Astrocyte (in vitro differentiated cells and primary cell): ENCODE measurements around the gene AFF2. TPM values are rescaled to one million over a fixed set of nuclear protein-coding genes. Genes with fewer than 3 reads are reported as not detected.
A peak's percentile ranks its signal among the peaks of the same experiment; 100 is the strongest.

Source experiments
- DNase-seq: peaks from one replicate; pipeline ENCODE4 v3.0.0-alpha.2; 2010; ENCODE audit warnings: low read depth
- FAIRE-seq: peaks from 2 replicates; lab custom pipeline; 2011; peaks lifted over from hg19 to GRCh38; lab: Jason Lieb, UNC
- H2AFZ ChIP-seq: 2 replicates; pipeline ENCODE4 v1.6.0; 2012; ENCODE audit warnings: low read depth, low read length, inconsistent platforms
- H3K27ac ChIP-seq: 2 replicates; pipeline ENCODE4 v1.5.1; 2011; ENCODE audit warnings: low read depth, low read length, inconsistent platforms
- H3K27me3 ChIP-seq: 2 replicates; pipeline ENCODE4 v1.6.0; 2011; ENCODE audit warnings: low read length, inconsistent platforms; ENCODE audit not compliant: insufficient read depth
- H3K36me3 ChIP-seq: 2 replicates; pipeline ENCODE4 v1.5.1; 2011; ENCODE audit warnings: low read length, inconsistent platforms; ENCODE audit not compliant: insufficient read depth
- H3K4me1 ChIP-seq: 2 replicates; pipeline ENCODE4 v1.5.1; 2011; ENCODE audit warnings: low read length, inconsistent platforms; ENCODE audit not compliant: insufficient read depth
- H3K4me2 ChIP-seq: 2 replicates; pipeline ENCODE4 v1.6.0; 2012; ENCODE audit warnings: low read length, inconsistent platforms
- H3K4me3 ChIP-seq: 2 replicates; pipeline ENCODE4 v1.5.1; 2011; ENCODE audit warnings: low read depth, mild to moderate bottlenecking, low read length, inconsistent platforms; ENCODE audit not compliant: insufficient read depth
- H3K79me2 ChIP-seq: 2 replicates; pipeline ENCODE4 v1.6.0; 2012; ENCODE audit warnings: mild to moderate bottlenecking, low read length, inconsistent platforms; ENCODE audit not compliant: insufficient read depth
- H3K9ac ChIP-seq: 2 replicates; pipeline ENCODE4 v1.6.0; 2012; ENCODE audit warnings: mild to moderate bottlenecking, low read length, inconsistent platforms
- H3K9me3 ChIP-seq: 2 replicates; pipeline ENCODE4 v1.5.1; 2012; ENCODE audit warnings: low read depth, mild to moderate bottlenecking, low read length, inconsistent platforms; ENCODE audit not compliant: insufficient read depth
- H4K20me1 ChIP-seq: 2 replicates; pipeline ENCODE4 v1.6.0; 2012; ENCODE audit warnings: low read length, inconsistent platforms; ENCODE audit not compliant: insufficient read depth
- H3K27ac Mint-ChIP-seq: one replicate; pipeline ENCODE4 v1.8.0; 2021; ENCODE audit warnings: mild to moderate bottlenecking, mixed read lengths; ENCODE audit not compliant: unreplicated experiment
- H3K27me3 Mint-ChIP-seq: one replicate; pipeline ENCODE4 v1.8.0; 2021; ENCODE audit warnings: low read depth, mixed read lengths; ENCODE audit not compliant: unreplicated experiment
- H3K36me3 Mint-ChIP-seq: one replicate; pipeline ENCODE4 v1.8.0; 2021; ENCODE audit warnings: low read depth, mixed read lengths; ENCODE audit not compliant: unreplicated experiment
- H3K4me1 Mint-ChIP-seq: one replicate; pipeline ENCODE4 v1.8.0; 2021; ENCODE audit warnings: low read depth, mixed read lengths; ENCODE audit not compliant: unreplicated experiment
- H3K4me3 Mint-ChIP-seq: one replicate; pipeline ENCODE4 v1.8.0; 2021; ENCODE audit warnings: mild to moderate bottlenecking, moderate library complexity, mixed read lengths; ENCODE audit not compliant: unreplicated experiment
- H3K9me3 Mint-ChIP-seq: one replicate; pipeline ENCODE4 v1.8.0; 2021; ENCODE audit warnings: mild to moderate bottlenecking, mixed read lengths; ENCODE audit not compliant: unreplicated experiment
- CTCF ChIP-seq: IDR thresholded peaks from 2 replicates; pipeline ENCODE4 v1.5.1; 2011; ENCODE audit warnings: low read depth, mild to moderate bottlenecking, inconsistent platforms, low read length, moderate library complexity; ENCODE audit not compliant: insufficient read depth
- EZH2 ChIP-seq: IDR thresholded peaks from 2 replicates; pipeline ENCODE4 v1.6.1; 2012; ENCODE audit warnings: mild to moderate bottlenecking, low read length, inconsistent platforms; ENCODE audit not compliant: insufficient read depth
- total RNA-seq: library from RNA; stranded (reverse); gene quantifications from 2 replicates; pipeline ENCODE4 v1.2.1, GENCODE V29; 2021

AFF2 gene
- total RNA-seq, 1 donor from 2014 or later = 8.3 TPM

DNA sequence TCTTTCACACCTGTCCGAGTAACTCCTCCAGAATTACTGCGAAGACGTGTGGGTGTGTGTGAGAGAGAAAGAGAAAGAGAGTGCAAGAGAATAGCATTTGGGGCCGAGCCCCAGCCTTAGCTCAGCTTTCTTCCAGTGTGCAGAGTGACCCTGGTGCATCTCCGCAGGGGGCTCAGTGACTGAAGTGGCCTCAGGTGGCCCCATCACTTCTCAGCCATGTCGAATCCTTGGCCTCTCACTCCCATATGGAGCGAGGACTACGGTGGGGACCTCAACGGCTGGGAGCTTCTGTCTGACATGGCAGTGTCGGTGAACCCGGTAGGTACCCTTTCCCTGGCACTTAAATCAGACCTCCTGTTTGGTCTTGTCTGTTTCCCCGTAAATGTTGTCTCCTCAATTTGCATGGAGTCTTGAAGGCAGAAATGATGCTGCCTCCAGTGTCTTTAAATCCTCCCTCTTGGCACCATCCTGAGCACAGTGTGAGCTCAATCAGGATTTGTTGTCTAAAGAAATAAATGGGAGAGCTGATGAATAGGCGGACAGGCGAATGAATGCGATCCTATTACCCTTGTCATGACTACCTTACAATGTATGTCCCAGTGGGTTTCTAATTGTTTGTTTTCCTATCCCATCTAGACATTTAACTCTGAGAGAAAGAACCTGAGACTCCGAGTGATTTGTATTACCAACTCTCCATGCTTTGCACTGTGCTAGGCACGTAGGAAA lies 305.9 kb downstream of the AFF2 start:
- no peaks in the 10 kb centered on the region for H3K27me3 ChIP-seq
- FAIRE-seq (no peak), DNase-seq (no peak)
- H3K27ac ChIP-seq = no peak overlapping the region
- H3K4me1 ChIP-seq = no peaks in the 10 kb centered on the region
- Mint-ChIP-seq H3K4me3 (no peak overlapping the region), H3K4me1 (peaks cover 2% of the 10 kb centered on the region), H3K27me3 (no peaks in the 10 kb centered on the region), H3K9me3 (no peaks in the 10 kb centered on the region), H3K36me3 (no peaks in the 10 kb centered on the region), H3K27ac (no peak overlapping the region)
- TF ChIP-seq EZH2 = no peak
- no peak for TF ChIP-seq CTCF
- H3K4me2 ChIP-seq = no peak overlapping the region
- no peaks in the 10 kb centered on the region for H3K36me3 ChIP-seq
- no peaks in the 10 kb centered on the region for H3K79me2 ChIP-seq
- H3K9ac ChIP-seq = no peak overlapping the region
- H4K20me1 ChIP-seq = no peaks in the 10 kb centered on the region
- H2AFZ ChIP-seq = no peak overlapping the region
- no peak overlapping the region for H3K4me3 ChIP-seq
- no peaks in the 10 kb centered on the region for H3K9me3 ChIP-seq

DNA sequence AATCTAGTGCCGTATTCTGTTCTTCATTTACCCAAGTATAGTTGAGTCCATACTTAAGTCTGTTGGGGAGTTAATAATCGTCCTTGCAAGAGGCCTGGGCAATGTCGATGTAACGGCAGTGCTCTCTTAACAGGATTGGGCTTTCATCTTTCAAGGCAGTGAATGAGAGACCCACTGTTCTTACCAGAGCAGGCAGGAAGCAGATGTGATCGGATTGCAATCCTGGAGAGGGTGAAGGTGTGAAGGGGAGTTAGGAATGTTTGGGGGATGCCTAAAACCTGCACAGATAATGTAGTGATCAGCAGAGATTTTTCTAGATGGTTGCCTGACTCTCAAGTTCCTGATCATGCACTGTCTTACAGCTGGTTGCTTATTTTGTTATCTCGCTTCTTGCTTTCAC lies 308.4 kb downstream of the AFF2 start:
- TF ChIP-seq CTCF (no peak), EZH2 (no peak)
- no peak overlapping the region for H3K27ac Mint-ChIP-seq
- H4K20me1 ChIP-seq = no peaks in the 10 kb centered on the region
- H3K36me3 Mint-ChIP-seq = no peaks in the 10 kb centered on the region
- H3K4me1 ChIP-seq = no peaks in the 10 kb centered on the region
- no peak overlapping the region for H3K4me3 ChIP-seq
- H3K79me2 ChIP-seq = no peaks in the 10 kb centered on the region
- H3K9me3 Mint-ChIP-seq = no peaks in the 10 kb centered on the region
- no peaks in the 10 kb centered on the region for H3K27me3 Mint-ChIP-seq
- no peaks in the 10 kb centered on the region for H3K36me3 ChIP-seq
- H3K9me3 ChIP-seq = no peaks in the 10 kb centered on the region
- H2AFZ ChIP-seq = no peak overlapping the region
- H3K4me1 Mint-ChIP-seq = peaks cover 10% of the 10 kb centered on the region
- no peak overlapping the region for H3K4me2 ChIP-seq
- H3K27ac ChIP-seq = no peak overlapping the region
- no peak overlapping the region for H3K9ac ChIP-seq
- H3K4me3 Mint-ChIP-seq = no peak overlapping the region
- no peaks in the 10 kb centered on the region for H3K27me3 ChIP-seq
- DNase-seq (no peak), FAIRE-seq (no peak)

DNA sequence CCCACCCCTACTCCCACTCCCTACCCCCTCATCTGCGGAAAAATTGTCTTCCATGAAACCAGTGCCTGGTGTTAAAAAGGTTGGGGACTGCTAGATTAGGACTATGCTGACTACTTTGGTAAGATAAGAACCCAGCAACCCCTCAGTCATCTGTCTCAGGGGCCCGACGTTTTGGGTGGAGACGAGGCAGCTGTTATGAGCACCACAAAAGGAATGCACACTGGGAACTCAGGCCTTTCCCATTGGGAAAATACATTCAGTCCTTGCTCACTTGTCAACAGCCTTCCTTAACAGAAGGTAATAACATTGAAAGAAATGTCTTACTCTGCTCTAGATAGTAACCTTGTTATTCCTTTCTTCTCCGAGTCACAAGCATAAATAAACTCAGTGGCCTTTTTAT lies 310.8 kb downstream of the AFF2 start:
- H3K27me3 Mint-ChIP-seq = no peaks in the 10 kb centered on the region
- TF ChIP-seq CTCF (no peak), EZH2 (no peak)
- Histone ChIP-seq H3K27ac (no peak overlapping the region), H3K9me3 (no peaks in the 10 kb centered on the region), H4K20me1 (no peaks in the 10 kb centered on the region), H3K79me2 (no peaks in the 10 kb centered on the region), H3K4me2 (no peak overlapping the region), H3K27me3 (no peaks in the 10 kb centered on the region), H3K9ac (no peak overlapping the region), H3K4me1 (no peaks in the 10 kb centered on the region), H2AFZ (no peak overlapping the region), H3K4me3 (no peak overlapping the region), H3K36me3 (no peaks in the 10 kb centered on the region)
- no peaks in the 10 kb centered on the region for H3K9me3 Mint-ChIP-seq
- no peak overlapping the region for H3K4me3 Mint-ChIP-seq
- H3K27ac Mint-ChIP-seq = peak overlapping the region; percentile 18
- H3K4me1 Mint-ChIP-seq = peaks cover 10% of the 10 kb centered on the region
- no peaks in the 10 kb centered on the region for H3K36me3 Mint-ChIP-seq
- FAIRE-seq = peak; percentile 90
- peak; percentile 37 for DNase-seq
